GM18907 (cell line): ENCODE results near the gene TYW1.
"Not testable (repeated sequence)": the region's sequence is repeated elsewhere in the genome, so short reads cannot be mapped to it uniquely, and the experiment has no call there.

ENCODE experiments used
- ATAC-seq: cut with Tn5 transposase; IDR thresholded peaks from one replicate; pipeline ENCODE4 v1.9.1; 2021; ENCODE audit warnings: mild to moderate bottlenecking, moderate library complexity; ENCODE audit not compliant: unreplicated experiment

The TYW1 gene, protein sequence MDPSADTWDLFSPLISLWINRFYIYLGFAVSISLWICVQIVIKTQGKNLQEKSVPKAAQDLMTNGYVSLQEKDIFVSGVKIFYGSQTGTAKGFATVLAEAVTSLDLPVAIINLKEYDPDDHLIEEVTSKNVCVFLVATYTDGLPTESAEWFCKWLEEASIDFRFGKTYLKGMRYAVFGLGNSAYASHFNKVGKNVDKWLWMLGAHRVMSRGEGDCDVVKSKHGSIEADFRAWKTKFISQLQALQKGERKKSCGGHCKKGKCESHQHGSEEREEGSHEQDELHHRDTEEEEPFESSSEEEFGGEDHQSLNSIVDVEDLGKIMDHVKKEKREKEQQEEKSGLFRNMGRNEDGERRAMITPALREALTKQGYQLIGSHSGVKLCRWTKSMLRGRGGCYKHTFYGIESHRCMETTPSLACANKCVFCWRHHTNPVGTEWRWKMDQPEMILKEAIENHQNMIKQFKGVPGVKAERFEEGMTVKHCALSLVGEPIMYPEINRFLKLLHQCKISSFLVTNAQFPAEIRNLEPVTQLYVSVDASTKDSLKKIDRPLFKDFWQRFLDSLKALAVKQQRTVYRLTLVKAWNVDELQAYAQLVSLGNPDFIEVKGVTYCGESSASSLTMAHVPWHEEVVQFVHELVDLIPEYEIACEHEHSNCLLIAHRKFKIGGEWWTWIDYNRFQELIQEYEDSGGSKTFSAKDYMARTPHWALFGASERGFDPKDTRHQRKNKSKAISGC

DNA sequence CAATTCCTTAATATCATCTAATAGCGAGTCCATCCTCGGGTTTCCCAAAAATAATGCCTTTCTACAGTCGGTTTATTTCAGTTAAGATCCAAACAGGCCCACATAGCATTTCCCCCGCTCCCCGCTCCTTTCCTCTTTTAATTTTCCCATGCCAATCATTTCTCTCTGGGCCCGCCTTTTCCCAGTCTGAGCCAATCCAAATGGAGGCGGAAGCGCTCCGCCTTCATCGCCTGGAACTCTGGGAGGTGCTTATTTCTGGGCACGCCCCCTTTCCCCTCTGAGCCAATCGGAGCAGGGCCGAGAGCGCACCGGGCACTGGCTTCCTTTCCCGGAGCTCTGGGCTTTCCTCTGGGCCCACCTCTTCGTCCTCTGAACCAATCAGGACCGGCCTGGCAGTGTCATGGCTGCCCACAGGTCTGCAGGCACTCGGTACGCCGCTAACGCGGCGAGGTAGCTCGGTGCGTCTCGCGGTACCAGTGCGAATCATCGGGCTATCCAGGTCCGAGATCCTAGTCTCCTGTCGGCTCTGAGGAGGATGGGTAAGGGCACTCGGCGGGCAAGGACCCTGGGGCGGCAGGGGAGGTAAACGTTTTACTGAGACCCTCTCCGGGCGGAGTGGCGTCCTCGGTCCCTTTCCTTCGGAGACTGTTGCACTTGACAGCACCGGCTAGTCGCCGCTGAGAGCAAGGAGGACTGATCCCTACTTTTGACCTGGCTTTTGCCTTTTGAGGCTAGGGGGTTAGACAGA, at the start of gene TYW1:
Gene TYW1 (plus strand): TSS at position 390 of the 748 bp plus-strand sequence. CDS start 146 bp downstream, at position 536.
- ATAC-seq: peak; percentile 90

DNA sequence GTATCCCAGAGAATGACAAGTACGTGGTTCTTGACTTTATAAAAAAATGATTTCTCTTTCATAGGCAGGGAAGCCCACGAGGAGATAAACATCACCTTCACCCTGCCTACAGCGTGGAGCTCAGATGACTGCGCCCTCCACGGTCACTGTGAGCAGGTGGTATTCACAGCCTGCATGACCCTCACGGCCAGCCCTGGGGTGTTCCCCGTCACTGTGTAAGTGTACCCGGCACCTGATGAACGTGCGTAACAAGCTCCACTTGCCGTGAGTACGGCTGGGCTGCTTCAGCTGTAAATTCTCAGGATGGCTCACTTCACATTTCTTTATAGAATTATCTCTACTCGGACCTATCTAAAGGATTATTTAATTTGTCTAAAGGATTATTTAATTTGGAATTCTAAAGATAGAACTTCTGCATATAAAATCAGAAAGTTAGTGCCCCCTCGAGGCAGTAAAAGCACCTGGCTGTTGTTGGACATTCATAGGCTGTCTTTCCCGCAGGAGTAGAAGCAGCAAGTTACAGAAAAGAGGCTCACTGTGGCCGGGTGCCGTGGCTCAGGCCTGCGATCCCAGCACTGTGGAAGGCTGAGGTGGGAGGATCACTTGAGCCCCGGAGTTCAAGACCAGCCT, 48.0 kb upstream of the TYW1 start:
- ATAC-seq: no peak

- ATAC-seq: no peak
Observed at GRCh38 chr7:66950311-66950710, 46.3 kb upstream of the TYW1 start.

GRCh38 chr7:66950763-66951162, 45.9 kb upstream of the TYW1 start:
- ATAC-seq: no peak

DNA sequence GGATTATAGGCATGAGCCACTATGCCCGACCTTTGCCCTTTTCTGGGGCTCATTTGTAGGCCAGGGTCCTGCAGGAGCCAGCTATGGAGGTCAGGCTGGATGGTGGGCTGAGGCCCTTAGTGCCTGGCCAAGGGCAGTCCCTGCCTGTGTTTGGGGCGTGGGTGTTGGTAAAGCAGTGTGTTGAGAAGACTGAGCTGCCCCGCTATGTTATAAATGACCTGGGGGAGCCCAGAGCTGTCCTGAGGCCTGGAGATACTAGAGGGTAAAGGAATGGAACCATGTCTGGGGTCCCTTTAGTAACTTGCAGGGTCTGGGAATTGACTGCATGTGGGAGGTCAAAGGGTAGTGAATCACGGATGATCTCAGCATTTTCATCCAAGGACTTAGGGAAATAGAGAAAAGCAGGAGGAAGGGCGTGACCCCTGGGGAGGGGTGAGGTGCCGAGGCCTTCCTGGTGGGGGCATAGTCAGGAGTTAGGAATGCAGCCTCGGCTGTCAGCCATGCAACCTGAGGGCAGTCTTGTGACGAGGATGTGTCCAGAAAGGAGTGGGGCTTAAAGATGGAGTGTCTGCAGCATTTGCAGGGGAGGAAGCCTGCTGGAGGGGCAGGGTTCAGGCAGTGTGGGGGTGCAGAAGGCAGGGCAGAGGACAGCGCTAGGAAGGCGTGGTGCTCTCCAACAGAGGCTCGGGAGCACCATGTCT, 44.1 kb upstream of the TYW1 start:
- no peak for ATAC-seq

GRCh38 chr7:66953044-66953427, 43.6 kb upstream of the TYW1 start:
- no peak for ATAC-seq

GRCh38 chr7:66957595-66958290, 38.9 kb upstream of the TYW1 start:
- ATAC-seq: no peak

GRCh38 chr7:66958538-66959350, 37.9 kb upstream of the TYW1 start:
- ATAC-seq: no peak

GRCh38 chr7:66960192-66960591, 36.4 kb upstream of the TYW1 start:
- no peak for ATAC-seq

GRCh38 chr7:66961096-66961495, 35.5 kb upstream of the TYW1 start:
- no peak for ATAC-seq

- ATAC-seq: no peak
Observed at GRCh38 chr7:66964411-66964810, 32.2 kb upstream of the TYW1 start.

DNA sequence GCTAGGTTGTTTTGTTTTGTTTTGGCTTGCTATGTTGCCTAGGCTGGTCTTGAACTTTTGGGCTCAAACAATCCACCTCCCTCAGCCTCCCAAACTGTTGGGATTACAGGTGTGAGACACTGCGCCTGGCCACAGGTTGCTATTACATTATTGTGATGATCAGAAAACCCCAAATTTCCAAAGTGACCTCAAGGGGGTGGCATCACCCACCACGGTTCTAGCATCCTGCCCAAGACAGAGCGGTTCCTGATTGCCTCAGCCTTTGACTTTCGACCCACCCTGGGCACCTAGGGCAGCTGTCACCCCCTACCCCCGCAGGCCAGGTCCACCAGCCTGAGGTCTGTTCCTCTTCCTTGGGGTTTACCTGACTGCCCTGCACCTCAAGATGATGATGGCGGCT, 29.6 kb upstream of the TYW1 start:
- no peak for ATAC-seq

- ATAC-seq: not testable (repeated sequence)
Observed at GRCh38 chr7:66969001-66969400, 27.6 kb upstream of the TYW1 start.

DNA sequence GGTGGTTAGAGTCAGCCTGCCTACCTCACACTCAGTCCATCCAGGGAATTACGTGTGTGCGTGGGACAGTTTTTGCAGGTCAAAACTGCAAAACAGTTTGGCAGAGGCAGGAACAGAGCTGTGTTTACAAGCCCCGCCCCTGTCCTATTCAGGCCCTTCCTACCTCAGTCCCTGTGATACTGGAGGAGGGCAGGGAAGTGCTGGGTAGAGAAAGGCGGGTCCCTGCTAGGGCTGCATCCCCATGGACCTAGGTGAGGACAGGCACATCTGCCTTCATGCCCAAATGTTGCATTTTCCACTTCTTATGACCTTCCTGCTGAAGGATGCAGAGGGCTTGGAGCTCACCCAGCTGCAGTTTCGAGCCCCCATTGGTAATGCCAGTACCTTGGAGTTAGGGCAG, 26.3 kb upstream of the TYW1 start:
- ATAC-seq: no peak

GRCh38 chr7:66974986-66975590, 21.5 kb upstream of the TYW1 start:
- ATAC-seq: no peak

- ATAC-seq: not testable (repeated sequence)
Observed at GRCh38 chr7:66978312-66978711, 18.3 kb upstream of the TYW1 start.

DNA sequence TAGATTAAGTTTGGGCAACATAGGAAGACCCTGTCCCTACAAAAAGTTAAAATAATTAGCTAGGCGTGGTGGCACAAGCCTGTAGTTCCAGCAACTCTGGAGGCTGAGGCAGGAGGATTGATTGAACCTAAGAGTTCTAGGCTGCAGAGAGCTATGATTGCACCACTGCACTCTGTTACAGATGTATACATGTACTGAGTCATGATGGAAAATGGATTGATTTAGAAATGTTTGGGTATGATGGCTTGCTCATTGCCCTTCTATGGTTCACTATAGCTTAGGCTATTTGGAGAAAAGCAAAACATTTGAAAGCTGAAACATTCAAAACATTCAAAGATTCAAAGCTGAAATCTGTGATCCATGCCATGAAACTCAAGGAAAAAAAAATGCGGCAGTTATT, 17.6 kb upstream of the TYW1 start:
- ATAC-seq: not testable (repeated sequence)

DNA sequence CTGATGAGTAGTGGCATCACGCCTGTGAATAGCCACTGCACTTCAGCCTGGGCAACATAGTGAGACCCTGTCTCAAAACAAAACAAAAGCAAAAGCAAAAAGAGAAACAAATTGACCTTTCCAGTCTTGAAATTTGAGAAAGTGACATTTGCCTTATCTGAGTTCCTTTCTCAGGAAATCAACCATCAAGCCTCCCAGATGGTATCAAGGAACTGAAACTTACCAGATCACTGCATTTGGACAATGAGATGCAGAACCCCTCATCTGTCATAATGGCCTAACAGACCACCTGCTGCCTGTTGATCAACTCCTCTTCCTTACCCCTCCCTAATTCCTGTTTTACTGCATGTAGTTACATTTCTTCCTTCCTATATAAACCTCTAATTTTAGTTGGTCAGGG, 16.3 kb upstream of the TYW1 start:
- not testable (repeated sequence) for ATAC-seq

- not testable (repeated sequence) for ATAC-seq
Observed at GRCh38 chr7:66989552-66989951, 7.1 kb upstream of the TYW1 start.
